Liver (tissue), 9 donors: ENCODE results near the gene DHDH. TPM values are rescaled to one million over a fixed set of nuclear protein-coding genes. Genes with fewer than 3 reads are reported as not detected.
A peak's percentile ranks its signal among the peaks of the same experiment; 100 is the strongest.

Source experiments
- DNase-seq: peaks from one replicate; pipeline ENCODE4 v3.0.0-alpha.2; 2017; ENCODE audit warnings: low spot score
- H3K27ac ChIP-seq, 2 donors: one replicate each; pipeline ENCODE4 v1.7.0; 2013; ENCODE audit warnings: inconsistent platforms in 2 of 2, low read length in 2 of 2, control low read depth in 1 of 2, low read depth in 1 of 2, mild to moderate bottlenecking in 1 of 2
- H3K27me3 ChIP-seq, 4 donors: one replicate each; pipeline versions ENCODE4 v1.6.1 to v1.7.0; 2013; ENCODE audit warnings: low read length in 3 of 4, inconsistent platforms in 1 of 4, mild to moderate bottlenecking in 1 of 4, moderate library complexity in 1 of 4; ENCODE audit not compliant: control insufficient read depth in 4 of 4, insufficient read depth in 4 of 4
- H3K36me3 ChIP-seq, 4 donors: one replicate each; pipeline versions ENCODE4 v1.6.1 to v1.7.0; 2013; ENCODE audit warnings: low read length in 3 of 4, mild to moderate bottlenecking in 3 of 4, low read depth in 1 of 4, moderate library complexity in 1 of 4; ENCODE audit not compliant: control insufficient read depth in 4 of 4, insufficient read depth in 3 of 4
- H3K4me1 ChIP-seq, 4 donors: one replicate each; pipeline versions ENCODE4 v1.6.1 to v1.7.0; 2013; ENCODE audit warnings: low read length in 3 of 4, mild to moderate bottlenecking in 3 of 4, moderate library complexity in 1 of 4; ENCODE audit not compliant: control insufficient read depth in 4 of 4, insufficient read depth in 4 of 4
- H3K4me3 ChIP-seq, 3 donors: one replicate each; pipeline versions ENCODE4 v1.6.1 to v1.7.0; 2013; ENCODE audit warnings: low read length in 3 of 3, control low read depth in 1 of 3, low read depth in 1 of 3, mild to moderate bottlenecking in 1 of 3
- H3K9ac ChIP-seq, 2 donors: one replicate each; pipeline ENCODE4 v1.7.0; 2013; ENCODE audit warnings: low read length in 2 of 2, mild to moderate bottlenecking in 2 of 2, moderate library complexity in 2 of 2, control low read depth in 1 of 2, low read depth in 1 of 2
- H3K9me3 ChIP-seq, 4 donors: one replicate each; pipeline versions ENCODE4 v1.6.1 to v1.7.0; 2013; ENCODE audit warnings: low read length in 3 of 4; ENCODE audit not compliant: control insufficient read depth in 4 of 4
- EGR1 ChIP-seq, 2 donors: IDR thresholded peaks; 2 replicates each; pipeline ENCODE4 v1.6.1; 2016 to 2018; ENCODE audit warnings: antibody characterized with exemption in 2 of 2, low read depth in 2 of 2
- FOXA1 ChIP-seq: IDR thresholded peaks from 2 replicates; pipeline ENCODE4 v1.6.1; 2016; ENCODE audit warnings: antibody characterized with exemption
- FOXA2 ChIP-seq: IDR thresholded peaks from 2 replicates; pipeline ENCODE4 v1.6.1; 2016; ENCODE audit warnings: antibody characterized with exemption
- GABPA ChIP-seq, 2 donors: IDR thresholded peaks in 1 of 2; conservative IDR thresholded peaks in 1 of 2; 2 replicates each; pipeline ENCODE4 v1.6.1; 2016; ENCODE audit warnings: antibody characterized with exemption in 2 of 2, mild to moderate bottlenecking in 1 of 2, moderate library complexity in 1 of 2
- HNF4A ChIP-seq, 2 donors: conservative IDR thresholded peaks; 2 replicates each; pipeline ENCODE4 v1.6.1; 2016; ENCODE audit warnings: antibody characterized with exemption in 2 of 2, mild to moderate bottlenecking in 2 of 2
- HNF4G ChIP-seq: IDR thresholded peaks from 2 replicates; pipeline ENCODE4 v1.6.1; 2016; ENCODE audit warnings: antibody characterized with exemption
- JUND ChIP-seq, 2 donors: IDR thresholded peaks; 2 replicates each; pipeline ENCODE4 v1.6.1; 2016; ENCODE audit warnings: antibody characterized with exemption in 2 of 2
- NR2F2 ChIP-seq: IDR thresholded peaks from 2 replicates; pipeline ENCODE4 v1.6.1; 2016; ENCODE audit warnings: antibody characterized with exemption
- RAD21 ChIP-seq, 2 donors: IDR thresholded peaks; 2 replicates each; pipeline ENCODE4 v1.6.1; 2016; ENCODE audit warnings: antibody characterized with exemption in 2 of 2, mild to moderate bottlenecking in 2 of 2
- RXRA ChIP-seq, 2 donors: IDR thresholded peaks; 2 replicates each; pipeline ENCODE4 v1.6.1; 2017 to 2018; ENCODE audit warnings: antibody characterized with exemption in 2 of 2, mild to moderate bottlenecking in 1 of 2
- SP1 ChIP-seq: IDR thresholded peaks from 2 replicates; pipeline ENCODE4 v1.6.1; 2018; ENCODE audit warnings: antibody characterized with exemption, mild to moderate bottlenecking
- TAF1 ChIP-seq: conservative IDR thresholded peaks from 2 replicates; pipeline ENCODE4 v1.6.1; 2016; ENCODE audit warnings: antibody characterized with exemption, mild to moderate bottlenecking
- YY1 ChIP-seq: IDR thresholded peaks from 2 replicates; pipeline ENCODE4 v1.6.1; 2016; ENCODE audit warnings: antibody characterized with exemption, mild to moderate bottlenecking
- WGBS: extraction: QIAGEN DNeasy Blood & Tissue Kit; methylation state at CpG from one replicate; pipeline ENCODE4 v1.1.7; 2013; 5-methylcytosine and 5-hydroxymethylcytosine counted together
- polyA plus RNA-seq, 2 donors: library from polyadenylated mRNA; stranded (reverse) in 1 of 2; unstranded in 1 of 2; fragments of 200-250 nt in 1 of 2; fragments of >200 nt in 1 of 2; fragmentation: Nextera tagmentation in 1 of 2; extraction: Ambion mirVana in 1 of 2; gene quantifications; one replicate each; pipeline versions ENCODE4 v1.2.1 to v1.2.3, GENCODE V29; 2013 to 2015
- total RNA-seq, 2 donors: library from RNA; depleted of rRNA; stranded (reverse); fragments of >200 nt; gene quantifications; one replicate each; pipeline ENCODE4 v1.2.3, GENCODE V29; 2014
- TF ChIP-seq, protein P1 (sequence below): fragments of 150-350 bp; IDR thresholded peaks from 2 replicates; pipeline ENCODE4 v1.5.1; 2017; ENCODE audit warnings: improper control_type of control experiment, low read depth, low read length; ENCODE audit not compliant: missing input control
- TF ChIP-seq, protein P2 (sequence below): IDR thresholded peaks from 2 replicates; pipeline ENCODE4 v1.6.1; 2016; ENCODE audit warnings: antibody characterized with exemption
- TF ChIP-seq, protein P3 (sequence below): IDR thresholded peaks from 2 replicates; pipeline ENCODE4 v1.6.1; 2016; ENCODE audit warnings: antibody characterized with exemption
- TF ChIP-seq, protein P4 (sequence below): IDR thresholded peaks from 2 replicates; pipeline ENCODE4 v1.6.1; 2016; ENCODE audit warnings: antibody characterized with exemption
- donor health status: healthy.
- donor health status: healthy.
- donor health status: healthy.
- donor health status: healthy.
- donor health status: healthy.

The DHDH gene
- total and polyA plus RNA-seq, 4 donors, result 0.16 to 1.3 TPM; not detected in 2

GRCh38 chr19:48959341-48960239 lies 26.1 kb downstream of the DHDH start:
- TF ChIP-seq TAF1 (no peak), NR2F2 (no peak), EGR1 (IDR thresholded peaks at IDR 0.05; ENCODE audit: low read depth in 2 of 2) (no peak), YY1 (peak; percentile 39)
- TF ChIP-seq, protein P1, sequence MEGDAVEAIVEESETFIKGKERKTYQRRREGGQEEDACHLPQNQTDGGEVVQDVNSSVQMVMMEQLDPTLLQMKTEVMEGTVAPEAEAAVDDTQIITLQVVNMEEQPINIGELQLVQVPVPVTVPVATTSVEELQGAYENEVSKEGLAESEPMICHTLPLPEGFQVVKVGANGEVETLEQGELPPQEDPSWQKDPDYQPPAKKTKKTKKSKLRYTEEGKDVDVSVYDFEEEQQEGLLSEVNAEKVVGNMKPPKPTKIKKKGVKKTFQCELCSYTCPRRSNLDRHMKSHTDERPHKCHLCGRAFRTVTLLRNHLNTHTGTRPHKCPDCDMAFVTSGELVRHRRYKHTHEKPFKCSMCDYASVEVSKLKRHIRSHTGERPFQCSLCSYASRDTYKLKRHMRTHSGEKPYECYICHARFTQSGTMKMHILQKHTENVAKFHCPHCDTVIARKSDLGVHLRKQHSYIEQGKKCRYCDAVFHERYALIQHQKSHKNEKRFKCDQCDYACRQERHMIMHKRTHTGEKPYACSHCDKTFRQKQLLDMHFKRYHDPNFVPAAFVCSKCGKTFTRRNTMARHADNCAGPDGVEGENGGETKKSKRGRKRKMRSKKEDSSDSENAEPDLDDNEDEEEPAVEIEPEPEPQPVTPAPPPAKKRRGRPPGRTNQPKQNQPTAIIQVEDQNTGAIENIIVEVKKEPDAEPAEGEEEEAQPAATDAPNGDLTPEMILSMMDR, result no peak
- TF ChIP-seq, protein P2, sequence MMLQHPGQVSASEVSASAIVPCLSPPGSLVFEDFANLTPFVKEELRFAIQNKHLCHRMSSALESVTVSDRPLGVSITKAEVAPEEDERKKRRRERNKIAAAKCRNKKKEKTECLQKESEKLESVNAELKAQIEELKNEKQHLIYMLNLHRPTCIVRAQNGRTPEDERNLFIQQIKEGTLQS, result no peak
- no peak overlapping the region for H3K9ac ChIP-seq
- DNase-seq, result no peak
- no peak overlapping the region for H3K27ac ChIP-seq
- no peaks in the 10 kb centered on the region for H3K36me3 ChIP-seq
- H3K4me3 ChIP-seq, result no peak overlapping the region
- no peaks in the 10 kb centered on the region for H3K9me3 ChIP-seq
- 85% methylated on average over 16 of the region's 16 CpGs for WGBS
- H3K27me3 ChIP-seq, result no peaks in the 10 kb centered on the region
- peaks cover 11 to 31% (median 19%) of the 10 kb centered on the region in 4 donors for H3K4me1 ChIP-seq

DNA sequence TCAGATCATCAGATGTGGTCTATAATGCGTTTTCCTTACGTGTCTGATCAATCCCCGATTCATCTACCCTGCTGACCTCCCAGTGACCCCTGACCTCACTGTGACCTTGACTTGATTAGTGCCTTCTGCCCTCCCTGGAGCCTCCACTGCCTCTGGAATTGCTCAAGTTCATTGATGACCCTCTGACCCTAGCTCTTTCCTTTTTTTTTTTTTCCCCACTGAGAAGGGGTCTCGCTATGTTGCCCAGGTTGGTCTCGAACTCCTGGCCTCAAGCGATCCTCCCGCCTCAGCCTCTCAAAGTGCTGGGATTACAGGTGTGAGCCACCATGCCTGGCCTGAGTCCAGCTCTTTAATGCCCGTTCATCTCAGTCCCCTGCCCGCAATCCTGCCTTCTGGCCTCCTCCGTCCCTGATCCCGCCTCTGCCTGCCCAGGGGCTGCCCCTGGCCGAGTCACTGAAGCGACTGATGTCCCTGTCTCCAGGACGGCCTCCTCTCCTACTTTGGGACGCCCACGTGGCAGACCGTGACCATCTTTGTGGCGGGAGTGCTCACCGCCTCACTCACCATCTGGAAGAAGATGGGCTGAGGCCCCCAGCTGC lies 27.7 kb downstream of the DHDH start:
- WGBS, result 80% methylated on average over 19 of the region's 19 CpGs
- Histone ChIP-seq H3K27ac (peak overlapping the region; percentile 90 to 96), H3K36me3 (peaks cover 0 to 2% (median 0%) of the 10 kb centered on the region in 4 donors), H3K4me3 (no peak overlapping the region), H3K9me3 (no peaks in the 10 kb centered on the region), H3K9ac (no peak overlapping the region), H3K27me3 (no peaks in the 10 kb centered on the region), H3K4me1 (peaks cover 2 to 20% (median 13%) of the 10 kb centered on the region in 4 donors)
- DNase-seq, result no peak
- TF ChIP-seq RXRA (IDR thresholded peaks at IDR 0.05), result peak; percentile 74 to 87
- TF ChIP-seq RAD21 (IDR thresholded peaks at IDR 0.05), result no peak
- TF ChIP-seq HNF4A (conservative IDR thresholded peaks at IDR 0.05), result peak; percentile 26 to 48
- TF ChIP-seq NR2F2, result peak; percentile 87

GRCh38 chr19:48961673-48962028 lies 28.2 kb downstream of the DHDH start:
- H3K27me3 ChIP-seq, result no peaks in the 10 kb centered on the region
- H3K4me3 ChIP-seq, result no peak overlapping the region
- H3K4me1 ChIP-seq, result peaks cover 5 to 25% (median 15%) of the 10 kb centered on the region in 4 donors
- 93% methylated on average over 12 of the region's 12 CpGs for WGBS
- TF ChIP-seq SP1 (no peak), JUND (IDR thresholded peaks at IDR 0.05) (no peak), HNF4A (conservative IDR thresholded peaks at IDR 0.05) (no peak), NR2F2 (no peak), HNF4G (no peak), FOXA2 (no peak), YY1 (no peak), FOXA1 (no peak), RAD21 (IDR thresholded peaks at IDR 0.05) (no peak), EGR1 (IDR thresholded peaks at IDR 0.05; ENCODE audit: low read depth in 2 of 2) (no peak), RXRA (IDR thresholded peaks at IDR 0.05) (no peak), GABPA (IDR thresholded peaks at IDR 0.05 in 1 of 2, conservative IDR thresholded peaks at IDR 0.05 in 1 of 2) (no peak)
- TF ChIP-seq, protein P3, sequence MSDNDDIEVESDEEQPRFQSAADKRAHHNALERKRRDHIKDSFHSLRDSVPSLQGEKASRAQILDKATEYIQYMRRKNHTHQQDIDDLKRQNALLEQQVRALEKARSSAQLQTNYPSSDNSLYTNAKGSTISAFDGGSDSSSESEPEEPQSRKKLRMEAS, result no peak
- TF ChIP-seq, protein P2, result no peak
- TF ChIP-seq, protein P4, sequence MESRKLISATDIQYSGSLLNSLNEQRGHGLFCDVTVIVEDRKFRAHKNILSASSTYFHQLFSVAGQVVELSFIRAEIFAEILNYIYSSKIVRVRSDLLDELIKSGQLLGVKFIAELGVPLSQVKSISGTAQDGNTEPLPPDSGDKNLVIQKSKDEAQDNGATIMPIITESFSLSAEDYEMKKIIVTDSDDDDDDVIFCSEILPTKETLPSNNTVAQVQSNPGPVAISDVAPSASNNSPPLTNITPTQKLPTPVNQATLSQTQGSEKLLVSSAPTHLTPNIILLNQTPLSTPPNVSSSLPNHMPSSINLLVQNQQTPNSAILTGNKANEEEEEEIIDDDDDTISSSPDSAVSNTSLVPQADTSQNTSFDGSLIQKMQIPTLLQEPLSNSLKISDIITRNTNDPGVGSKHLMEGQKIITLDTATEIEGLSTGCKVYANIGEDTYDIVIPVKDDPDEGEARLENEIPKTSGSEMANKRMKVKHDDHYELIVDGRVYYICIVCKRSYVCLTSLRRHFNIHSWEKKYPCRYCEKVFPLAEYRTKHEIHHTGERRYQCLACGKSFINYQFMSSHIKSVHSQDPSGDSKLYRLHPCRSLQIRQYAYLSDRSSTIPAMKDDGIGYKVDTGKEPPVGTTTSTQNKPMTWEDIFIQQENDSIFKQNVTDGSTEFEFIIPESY, result no peak
- TF ChIP-seq, protein P1, result no peak
- no peak overlapping the region for H3K9ac ChIP-seq
- DNase-seq, result no peak
- no peaks in the 10 kb centered on the region for H3K9me3 ChIP-seq
- peak overlapping the region; percentile 90 to 96 for H3K27ac ChIP-seq
- peaks cover 0 to 5% (median under 1%) of the 10 kb centered on the region in 4 donors for H3K36me3 ChIP-seq
